ENCODE results near the gene TRMU. TPM values are rescaled to one million over a fixed set of nuclear protein-coding genes. Genes with fewer than 3 reads are reported as not detected.

TRMU gene
- total and polyA plus RNA-seq, 4 donors: 24.1 to 42.3 (median 34.0) TPM

GRCh38 chr22:46295277-46295971 is 40.1 kb upstream of the TRMU start:
- H3K9ac ChIP-seq (ENCODE audit: insufficient read depth in 1 of 2, low read length in 2 of 2): peak overlapping the region in 1 of 2 donors; percentile 25
- peaks cover 0 to 4% (median 0%) of the 10 kb centered on the region in 4 donors for H3K9me3 ChIP-seq (ENCODE audit: control insufficient read depth in 4 of 4, insufficient read depth in 3 of 4, low read length in 3 of 4)
- ATAC-seq (ENCODE audit: insufficient read depth, low FRiP score) (no peak), DNase-seq (no peak)
- TF ChIP-seq CTCF (IDR thresholded peaks at IDR 0.05; ENCODE audit: control extremely low read depth, extremely low read depth): no peak
- 80 to 84% methylated on average over 4 of the region's 4 CpGs for WGBS, 2 donors
- H3K27me3 ChIP-seq (ENCODE audit: control insufficient read depth in 3 of 3, insufficient read depth in 3 of 3, low read length in 2 of 3): no peaks in the 10 kb centered on the region
- peaks cover 7 to 19% (median 14%) of the 10 kb centered on the region in 4 donors for H3K36me3 ChIP-seq (ENCODE audit: control insufficient read depth in 4 of 4, insufficient read depth in 4 of 4, low read length in 4 of 4)
- no peak overlapping the region for H3K27ac ChIP-seq (ENCODE audit: low read depth in 1 of 2, low read length in 1 of 2)
- no peak overlapping the region for H3K4me3 ChIP-seq
- H3K4me1 ChIP-seq (ENCODE audit: control insufficient read depth in 5 of 5, insufficient read depth in 5 of 5, low read length in 5 of 5): peaks cover 0 to 23% (median 6%) of the 10 kb centered on the region in 5 donors

GRCh38 chr22:46296257-46297150 is 39.0 kb upstream of the TRMU start, which contains the start of gene GTSE1:
Gene GTSE1, plus strand, starts transcription at chr22:46296870. Its CDS starts 531 bp downstream, at chr22:46297401.
- peak within 1 kb of the TSS; percentile 94 to 95 for H3K27ac ChIP-seq (ENCODE audit: low read depth in 1 of 2, low read length in 1 of 2)
- H3K36me3 ChIP-seq (ENCODE audit: control insufficient read depth in 4 of 4, insufficient read depth in 4 of 4, low read length in 4 of 4): peaks cover 7 to 15% (median 14%) of the 10 kb centered on the region in 4 donors
- H3K4me1 ChIP-seq (ENCODE audit: control insufficient read depth in 5 of 5, insufficient read depth in 5 of 5, low read length in 5 of 5): peaks cover 0 to 23% (median 6%) of the 10 kb centered on the region in 5 donors
- ATAC-seq (ENCODE audit: insufficient read depth, low FRiP score): peak; percentile 99
- H3K27me3 ChIP-seq (ENCODE audit: control insufficient read depth in 3 of 3, insufficient read depth in 3 of 3, low read length in 2 of 3): no peaks in the 10 kb centered on the region
- DNase-seq: peak; percentile 98 to 99 (median 98)
- peak within 1 kb of the TSS; percentile 17 to 46 for H3K9ac ChIP-seq (ENCODE audit: insufficient read depth in 1 of 2, low read length in 2 of 2)
- peak within 1 kb of the TSS; percentile 40 for H3K4me3 ChIP-seq
- TF ChIP-seq CTCF (IDR thresholded peaks at IDR 0.05; ENCODE audit: control extremely low read depth, extremely low read depth): no peak
- 1% methylated on average over 76 of the region's 76 CpGs for WGBS, 2 donors
- H3K9me3 ChIP-seq (ENCODE audit: control insufficient read depth in 4 of 4, insufficient read depth in 3 of 4, low read length in 3 of 4): peaks cover 0 to 4% (median 0%) of the 10 kb centered on the region in 4 donors

GRCh38 chr22:46297151-46297812 is 38.2 kb upstream of the TRMU start:
- H3K9me3 ChIP-seq (ENCODE audit: control insufficient read depth in 4 of 4, insufficient read depth in 3 of 4, low read length in 3 of 4): peaks cover 0 to 2% (median 0%) of the 10 kb centered on the region in 4 donors
- ATAC-seq (ENCODE audit: insufficient read depth, low FRiP score) (no peak), DNase-seq (peak; percentile 21 to 44 (median 23))
- H3K9ac ChIP-seq (ENCODE audit: insufficient read depth in 1 of 2, low read length in 2 of 2): peak overlapping the region in 1 of 2 donors; percentile 17
- no peak for TF ChIP-seq CTCF (IDR thresholded peaks at IDR 0.05; ENCODE audit: control extremely low read depth, extremely low read depth)
- WGBS, 2 donors: 7 to 8% methylated on average over 28 to 32 of the region's 32 CpGs
- peaks cover 0 to 23% (median 6%) of the 10 kb centered on the region in 5 donors for H3K4me1 ChIP-seq (ENCODE audit: control insufficient read depth in 5 of 5, insufficient read depth in 5 of 5, low read length in 5 of 5)
- H3K27me3 ChIP-seq (ENCODE audit: control insufficient read depth in 3 of 3, insufficient read depth in 3 of 3, low read length in 2 of 3): no peaks in the 10 kb centered on the region
- peaks cover 3 to 12% (median 10%) of the 10 kb centered on the region in 4 donors for H3K36me3 ChIP-seq (ENCODE audit: control insufficient read depth in 4 of 4, insufficient read depth in 4 of 4, low read length in 4 of 4)
- H3K27ac ChIP-seq (ENCODE audit: low read depth in 1 of 2, low read length in 1 of 2): no peak overlapping the region
- peak overlapping the region; percentile 40 for H3K4me3 ChIP-seq

Data from lung (tissue), 12 donors.